ENCODE measurements around the gene CCDC85C. TPM values are rescaled to one million over a fixed set of nuclear protein-coding genes. Genes with fewer than 3 reads are reported as not detected.

The CCDC85C gene
- total and polyA plus RNA-seq, 2 of the 4 experiments (the other 2 are of a cell fraction), result 16.0 to 19.0 TPM

DNA sequence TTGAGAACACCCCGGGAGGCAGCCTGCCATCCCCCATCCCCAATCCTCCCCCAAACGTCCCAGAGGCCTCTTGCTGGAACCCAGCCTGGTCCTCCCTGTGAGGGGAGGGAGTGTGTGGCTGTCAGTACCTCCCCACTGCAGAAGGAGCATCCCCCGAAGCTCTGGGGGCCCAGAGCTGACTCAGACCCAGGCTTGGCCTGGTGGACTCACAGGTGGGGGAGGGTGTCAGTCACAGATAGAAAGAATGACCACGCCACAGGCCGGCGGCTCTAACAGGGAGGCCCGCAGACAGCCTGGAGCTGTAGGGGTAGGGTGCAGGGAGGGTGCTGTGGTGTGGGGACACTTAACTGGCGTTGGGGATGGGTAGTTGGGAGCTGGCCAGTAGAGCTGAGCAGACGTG lies 46.2 kb upstream of the CCDC85C start:
- Histone ChIP-seq H2AFZ (replicated peaks; ENCODE audit: low read length, poor library complexity) (no peak overlapping the region), H3K4ac (ENCODE audit: low read depth, low read length) (no peak overlapping the region), H3K9me3 (ENCODE audit: control insufficient read depth, insufficient read depth, low read length) (no peaks in the 10 kb centered on the region), H2BK5ac (ENCODE audit: low read depth, low read length, poor library complexity, severe bottlenecking) (no peak overlapping the region), H4K8ac (ENCODE audit: low read depth in 2 of 2, low read length in 2 of 2) (no peak overlapping the region), H3K27me3 (ENCODE audit: control insufficient read depth, insufficient read depth, low read length) (peaks cover 4% of the 10 kb centered on the region; the same call in 1 of the 2 replicates), H2AK9ac (replicated peaks; ENCODE audit: low read depth, low read length, poor library complexity) (peak overlapping the region; percentile 50), H3K79me1 (ENCODE audit: low read depth in 1 of 2, low read length in 2 of 2) (no peaks in the 10 kb centered on the region), H3K36me3 (ENCODE audit: control insufficient read depth, insufficient read depth, low read length) (no peaks in the 10 kb centered on the region), H3K18ac (ENCODE audit: low read depth, low read length) (no peak overlapping the region), H2BK120ac (ENCODE audit: low read depth, low read length) (no peak overlapping the region), H2BK20ac (ENCODE audit: low read depth, low read length) (no peak overlapping the region), H3K9ac (ENCODE audit: low read depth, low read length) (no peak overlapping the region), H4K20me1 (ENCODE audit: insufficient read depth, low read length) (no peaks in the 10 kb centered on the region), H3K27ac (ENCODE audit: insufficient read depth, low read length) (no peak overlapping the region), H3K4me3 (ENCODE audit: insufficient read depth, low read depth, low read length) (no peak overlapping the region), H3K4me2 (ENCODE audit: low read depth, low read length) (no peak overlapping the region), H2BK15ac (ENCODE audit: low read depth, low read length) (no peak overlapping the region), H4K91ac (ENCODE audit: insufficient read depth, low read depth, low read length) (no peak overlapping the region), H3K9me1 (ENCODE audit: insufficient read depth, low read length) (peaks cover 5% of the 10 kb centered on the region; the same call in 1 of the 2 replicates), H3K56ac (ENCODE audit: extremely low read depth, insufficient read depth, low read length) (no peak overlapping the region), H3K23ac (ENCODE audit: low read depth, low read length) (no peak overlapping the region), H2AK5ac (ENCODE audit: low read depth, low read length) (no peak overlapping the region), H3K4me1 (ENCODE audit: control insufficient read depth, insufficient read depth, low read length) (peaks cover 2% of the 10 kb centered on the region; the same call in 1 of the 2 replicates), H3K14ac (replicated peaks; ENCODE audit: low read depth, low read length) (no peak overlapping the region), H4K5ac (ENCODE audit: low read depth, low read length) (no peak overlapping the region)
- WGBS, 2 experiments (ENCODE audit: extremely low coverage in 2 of 2, insufficient read length in 1 of 2), result 82% methylated on average over 6 of the region's 9 CpGs; no CpG with 5 or more reads in 1 of the 2 experiments
- ChIA-PET POLR2A (ENCODE audit: unreplicated experiment) (no interaction called here), CTCF (no interaction called here)
- no peak for ATAC-seq (ENCODE audit: low read depth)
- no TSS peak for BruUV-seq (replicated peaks)
- dilution Hi-C loops (cut with HindIII; ENCODE audit: low sequenced_read_pairs, unreplicated experiment) (no loop called here), intact Hi-C loops (cut with micrococcal nuclease) (no loop called here), in situ Hi-C loops (cut with MboI; ENCODE audit: low sequenced_read_pairs) (no loop called here)
- no peak for DNase-seq
- TF ChIP-seq USF2 (IDR thresholded peaks at IDR 0.05; ENCODE audit: low read depth, low read length) (no peak), RCOR1 (IDR thresholded peaks at IDR 0.05; ENCODE audit: insufficient replicate concordance, low read length) (no peak), RAD21 (IDR thresholded peaks at IDR 0.05; ENCODE audit: low read length) (no peak), FOS (IDR thresholded peaks at IDR 0.05; ENCODE audit: low read depth, low read length) (no peak), POLR2A (IDR thresholded peaks at IDR 0.05; ENCODE audit: low read depth, low read length) (no peak), NFE2L2 (IDR thresholded peaks at IDR 0.05; ENCODE audit: low read depth, low read length) (no peak), CHD1 (IDR thresholded peaks at IDR 0.05; ENCODE audit: low read depth, low read length) (no peak), BHLHE40 (IDR thresholded peaks at IDR 0.05; ENCODE audit: low read depth, low read length) (no peak), RFX5 (IDR thresholded peaks at IDR 0.05; ENCODE audit: low read depth, low read length) (no peak), SMC3 (IDR thresholded peaks at IDR 0.05; ENCODE audit: low read depth, low read length) (no peak), MAFK (IDR thresholded peaks at IDR 0.05; ENCODE audit: low read depth, low read length) (no peak), MAZ (IDR thresholded peaks at IDR 0.05; ENCODE audit: borderline replicate concordance, low read depth, low read length) (no peak), CEBPB (IDR thresholded peaks at IDR 0.05; ENCODE audit: low read depth, low read length) (no peak), ELK1 (IDR thresholded peaks at IDR 0.05; ENCODE audit: borderline replicate concordance, low read depth, low read length) (no peak), MXI1 (IDR thresholded peaks at IDR 0.05; ENCODE audit: borderline replicate concordance, low read depth, low read length) (no peak), CTCF (conservative IDR thresholded peaks at IDR 0.05; ENCODE audit: low read depth, low read length) (no peak)
